Brain microvascular endothelial cell (primary cell): ENCODE measurements around the gene MACROH2A1.

Experiments used
- DNase-seq: peaks from one replicate; pipeline ENCODE4 v3.0.0-alpha.2; 2020
- H3K27ac ChIP-seq: fragments of 250-450 bp; sonication (Bioruptor Pico); 2 replicates; pipeline ENCODE4 v1.5.1; 2020; ENCODE audit warnings: mild to moderate bottlenecking, moderate library complexity
- H3K27me3 ChIP-seq: fragments of 250-450 bp; sonication (Bioruptor Pico); replicated peaks from 2 replicates; pipeline ENCODE4 v1.5.1; 2020; ENCODE audit warnings: mild to moderate bottlenecking
- H3K36me3 ChIP-seq: fragments of 250-450 bp; sonication (Bioruptor Pico); replicated peaks from 2 replicates; pipeline ENCODE4 v1.5.1; 2020; ENCODE audit warnings: mild to moderate bottlenecking
- H3K4me3 ChIP-seq: 2 replicates; pipeline ENCODE4 v1.5.1; 2011; ENCODE audit warnings: low read depth, mild to moderate bottlenecking, control low read depth, low read length, moderate library complexity
- in situ Hi-C: cut with HindIII; loops from 2 replicates; pipeline ENCODE4 v1.10.0; 2017; ENCODE audit warnings: low sequenced_read_pairs, low pct_ligation_motif_present
- TF ChIP-seq, protein P1 (sequence below): IDR thresholded peaks from 2 replicates; pipeline ENCODE4 v1.5.1; 2011; ENCODE audit warnings: low read depth, mild to moderate bottlenecking, moderate library complexity, low read length, control low read depth, inconsistent platforms; ENCODE audit errors: missing control alignments

Gene MACROH2A1

GRCh38 chr5:135326296-135327254 lies 72.5 kb downstream of the MACROH2A1 start:
- TF ChIP-seq, protein P1, sequence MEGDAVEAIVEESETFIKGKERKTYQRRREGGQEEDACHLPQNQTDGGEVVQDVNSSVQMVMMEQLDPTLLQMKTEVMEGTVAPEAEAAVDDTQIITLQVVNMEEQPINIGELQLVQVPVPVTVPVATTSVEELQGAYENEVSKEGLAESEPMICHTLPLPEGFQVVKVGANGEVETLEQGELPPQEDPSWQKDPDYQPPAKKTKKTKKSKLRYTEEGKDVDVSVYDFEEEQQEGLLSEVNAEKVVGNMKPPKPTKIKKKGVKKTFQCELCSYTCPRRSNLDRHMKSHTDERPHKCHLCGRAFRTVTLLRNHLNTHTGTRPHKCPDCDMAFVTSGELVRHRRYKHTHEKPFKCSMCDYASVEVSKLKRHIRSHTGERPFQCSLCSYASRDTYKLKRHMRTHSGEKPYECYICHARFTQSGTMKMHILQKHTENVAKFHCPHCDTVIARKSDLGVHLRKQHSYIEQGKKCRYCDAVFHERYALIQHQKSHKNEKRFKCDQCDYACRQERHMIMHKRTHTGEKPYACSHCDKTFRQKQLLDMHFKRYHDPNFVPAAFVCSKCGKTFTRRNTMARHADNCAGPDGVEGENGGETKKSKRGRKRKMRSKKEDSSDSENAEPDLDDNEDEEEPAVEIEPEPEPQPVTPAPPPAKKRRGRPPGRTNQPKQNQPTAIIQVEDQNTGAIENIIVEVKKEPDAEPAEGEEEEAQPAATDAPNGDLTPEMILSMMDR = no peak
- no peak overlapping the region for H3K4me3 ChIP-seq
- no peak overlapping the region for H3K27ac ChIP-seq
- in situ Hi-C loops = no loop called here
- H3K36me3 ChIP-seq = no peaks in the 10 kb centered on the region
- H3K27me3 ChIP-seq = no peaks in the 10 kb centered on the region
- no peak for DNase-seq

DNA sequence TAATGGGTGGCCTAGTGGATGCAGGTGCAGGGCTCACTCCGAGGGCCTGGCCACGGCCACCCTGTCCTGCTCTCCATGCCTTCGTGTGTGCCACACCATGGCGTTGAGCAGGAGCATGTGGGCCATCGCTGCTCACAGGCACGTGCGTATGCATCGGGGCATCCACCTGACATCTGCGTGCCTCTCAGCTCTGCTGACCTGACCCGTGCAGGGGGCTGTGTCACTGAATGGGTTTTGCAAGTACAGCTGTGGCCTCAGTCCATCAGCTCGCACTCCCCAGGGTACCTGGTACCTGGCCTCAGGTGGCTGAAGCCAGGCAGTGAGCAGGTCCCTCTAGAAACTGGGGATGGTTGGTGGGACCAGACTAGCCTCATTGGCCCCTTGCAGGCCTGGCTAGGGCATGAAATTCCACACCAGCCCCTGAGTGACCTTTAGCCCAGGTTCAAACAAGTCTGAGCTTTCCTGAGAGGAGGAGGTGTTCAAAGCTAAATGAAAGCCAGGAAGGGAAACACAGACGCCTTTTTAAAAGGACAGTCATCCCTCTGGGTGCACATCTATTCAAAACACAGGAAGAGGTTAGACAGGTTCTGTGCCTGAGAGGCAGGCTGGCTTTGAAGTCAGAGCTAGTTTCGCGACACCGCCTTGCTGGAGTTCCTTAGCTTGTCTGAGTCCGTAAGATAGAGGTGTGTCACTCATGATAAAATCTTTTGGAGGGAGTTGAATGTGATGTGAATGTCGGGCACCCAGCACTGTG lies 74.0 kb downstream of the MACROH2A1 start:
- DNase-seq = no peak
- Histone ChIP-seq H3K4me3 (no peak overlapping the region), H3K27ac (no peak overlapping the region), H3K27me3 (no peaks in the 10 kb centered on the region), H3K36me3 (no peaks in the 10 kb centered on the region)
- in situ Hi-C loops = no loop called here
- TF ChIP-seq, protein P1 = no peak

DNA sequence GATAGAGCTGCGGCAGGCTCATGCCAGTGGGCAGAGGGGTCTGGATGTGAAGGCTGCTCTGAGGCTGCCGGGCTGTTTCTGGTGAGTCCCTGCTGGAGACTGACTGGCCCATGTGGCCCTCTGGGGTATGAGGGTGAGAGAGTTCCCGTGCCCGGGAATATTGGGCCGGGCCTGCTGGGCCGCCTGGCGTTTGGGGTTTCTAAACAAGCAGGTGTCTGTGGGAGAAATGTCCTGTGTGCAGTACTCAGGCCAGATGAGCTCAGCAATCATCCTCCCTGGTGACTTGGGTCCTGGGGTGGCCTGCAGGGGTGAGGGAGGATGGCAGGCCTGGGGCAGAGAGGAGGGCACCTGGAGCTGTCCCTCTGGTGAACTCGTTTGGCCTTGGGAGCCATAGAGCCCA lies 74.9 kb downstream of the MACROH2A1 start:
- no peak for DNase-seq
- in situ Hi-C loops = no loop called here
- TF ChIP-seq, protein P1 = no peak
- H3K27ac ChIP-seq = no peak overlapping the region
- H3K4me3 ChIP-seq = no peak overlapping the region
- H3K27me3 ChIP-seq = no peaks in the 10 kb centered on the region
- no peaks in the 10 kb centered on the region for H3K36me3 ChIP-seq

DNA sequence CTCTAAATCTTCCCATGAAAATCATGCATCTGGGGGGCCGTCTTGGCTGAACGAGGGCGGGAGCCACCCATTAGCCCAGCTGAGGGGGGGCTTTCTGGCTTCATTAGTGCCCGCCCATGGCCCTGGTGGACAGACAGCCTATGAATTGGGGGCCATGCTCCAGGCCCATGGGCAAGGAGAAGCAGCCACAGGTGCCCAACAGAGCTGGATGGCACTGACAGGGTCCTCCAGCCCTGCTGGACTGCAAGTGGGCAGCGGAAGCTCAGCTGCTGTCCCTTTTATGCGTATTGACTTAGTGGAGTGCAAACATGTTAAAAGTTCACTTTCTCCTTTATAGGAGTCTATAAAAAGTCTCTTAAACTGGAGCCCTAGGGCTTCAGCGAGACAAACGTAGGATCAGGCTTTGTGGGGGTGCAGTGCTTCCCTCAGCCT lies 75.3 kb downstream of the MACROH2A1 start:
- Histone ChIP-seq H3K4me3 (no peak overlapping the region), H3K27me3 (no peaks in the 10 kb centered on the region), H3K36me3 (no peaks in the 10 kb centered on the region), H3K27ac (no peak overlapping the region)
- TF ChIP-seq, protein P1 = no peak
- no peak for DNase-seq
- in situ Hi-C loops = no loop called here

- DNase-seq = no peak
- H3K4me3 ChIP-seq = no peak overlapping the region
- H3K36me3 ChIP-seq = no peaks in the 10 kb centered on the region
- H3K27ac ChIP-seq = no peak overlapping the region
- in situ Hi-C loops = no loop called here
- no peaks in the 10 kb centered on the region for H3K27me3 ChIP-seq
- TF ChIP-seq, protein P1 = no peak
Observed at GRCh38 chr5:135323227-135323626, 75.8 kb downstream of the MACROH2A1 start.
